Measurements from ENCODE around the gene PDZD8.
"Not testable (repeated sequence)": the region's sequence is repeated elsewhere in the genome, so short reads cannot be mapped to it uniquely, and the experiment has no call there.

The PDZD8 gene

DNA sequence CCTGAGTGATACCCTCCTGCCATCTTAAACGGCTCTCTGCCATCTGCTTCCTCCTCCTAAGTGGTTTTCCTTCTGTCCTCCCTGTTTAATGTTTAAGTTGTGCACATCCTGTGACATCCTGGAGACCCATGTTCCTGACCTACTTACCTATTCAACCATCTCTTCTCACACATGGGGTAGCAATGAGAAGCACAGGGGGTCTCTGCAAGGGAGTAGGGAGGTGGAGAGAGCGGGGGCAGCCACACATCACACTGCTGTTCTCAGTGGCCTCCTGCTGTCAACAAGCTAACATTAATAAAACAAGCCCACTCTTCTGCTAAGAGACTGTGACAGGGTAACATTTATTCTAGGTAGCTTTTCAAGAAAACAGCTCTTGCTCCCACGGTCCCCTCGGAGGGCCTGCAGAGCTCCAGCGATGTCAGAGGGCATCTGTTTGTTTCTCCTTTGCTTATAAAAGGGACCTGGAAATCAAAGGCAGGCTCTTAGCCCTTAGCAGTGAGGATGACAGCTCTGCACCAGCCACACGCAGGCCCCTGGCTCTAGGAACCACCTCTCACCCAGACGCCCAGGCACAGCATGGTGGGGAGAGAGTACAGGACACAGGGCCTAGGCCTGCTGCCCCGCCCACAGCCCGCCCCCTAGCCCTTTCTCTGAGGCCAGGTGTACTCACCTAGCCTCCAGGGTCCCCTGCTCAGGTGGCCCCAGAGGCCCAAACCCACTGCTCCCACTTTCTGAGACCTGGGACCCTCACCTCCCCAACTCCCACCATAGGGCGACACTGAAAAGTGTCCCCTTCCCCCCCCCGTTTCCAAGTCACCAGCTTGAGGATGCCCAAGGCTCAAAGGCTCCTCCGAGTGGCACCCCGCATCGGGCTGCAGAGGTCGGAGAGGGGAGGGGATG, 135.3 kb downstream of the PDZD8 start:
- H3K27ac ChIP-seq: no peak overlapping the region
- TF ChIP-seq, protein P1, sequence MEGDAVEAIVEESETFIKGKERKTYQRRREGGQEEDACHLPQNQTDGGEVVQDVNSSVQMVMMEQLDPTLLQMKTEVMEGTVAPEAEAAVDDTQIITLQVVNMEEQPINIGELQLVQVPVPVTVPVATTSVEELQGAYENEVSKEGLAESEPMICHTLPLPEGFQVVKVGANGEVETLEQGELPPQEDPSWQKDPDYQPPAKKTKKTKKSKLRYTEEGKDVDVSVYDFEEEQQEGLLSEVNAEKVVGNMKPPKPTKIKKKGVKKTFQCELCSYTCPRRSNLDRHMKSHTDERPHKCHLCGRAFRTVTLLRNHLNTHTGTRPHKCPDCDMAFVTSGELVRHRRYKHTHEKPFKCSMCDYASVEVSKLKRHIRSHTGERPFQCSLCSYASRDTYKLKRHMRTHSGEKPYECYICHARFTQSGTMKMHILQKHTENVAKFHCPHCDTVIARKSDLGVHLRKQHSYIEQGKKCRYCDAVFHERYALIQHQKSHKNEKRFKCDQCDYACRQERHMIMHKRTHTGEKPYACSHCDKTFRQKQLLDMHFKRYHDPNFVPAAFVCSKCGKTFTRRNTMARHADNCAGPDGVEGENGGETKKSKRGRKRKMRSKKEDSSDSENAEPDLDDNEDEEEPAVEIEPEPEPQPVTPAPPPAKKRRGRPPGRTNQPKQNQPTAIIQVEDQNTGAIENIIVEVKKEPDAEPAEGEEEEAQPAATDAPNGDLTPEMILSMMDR (IDR thresholded peaks at IDR 0.05): no peak
- TF ChIP-seq ZFX (IDR thresholded peaks at IDR 0.05; ENCODE audit: borderline replicate concordance): no peak

DNA sequence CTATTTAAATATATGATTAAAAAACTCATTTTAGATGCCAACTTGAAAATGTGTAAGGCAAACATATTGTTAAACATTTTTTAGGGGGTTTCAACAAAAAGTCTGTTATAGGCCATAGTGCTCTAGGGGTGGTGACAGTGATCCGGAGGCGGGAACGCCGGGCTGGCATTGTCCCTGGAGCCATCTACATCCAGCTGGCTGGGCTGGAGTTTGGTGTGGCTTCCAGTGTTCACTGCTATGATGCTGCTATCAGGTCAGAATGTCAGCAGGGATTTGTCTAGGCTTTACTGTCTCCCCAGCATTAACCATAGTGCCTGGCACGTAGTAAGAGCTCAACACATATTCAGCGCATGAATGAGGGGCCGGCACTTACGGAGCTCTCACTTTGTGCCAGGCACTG, 136.2 kb downstream of the PDZD8 start:
- no peak for TF ChIP-seq ZFX (IDR thresholded peaks at IDR 0.05; ENCODE audit: borderline replicate concordance)
- TF ChIP-seq, protein P1 (IDR thresholded peaks at IDR 0.05): no peak
- H3K27ac ChIP-seq: no peak overlapping the region

DNA sequence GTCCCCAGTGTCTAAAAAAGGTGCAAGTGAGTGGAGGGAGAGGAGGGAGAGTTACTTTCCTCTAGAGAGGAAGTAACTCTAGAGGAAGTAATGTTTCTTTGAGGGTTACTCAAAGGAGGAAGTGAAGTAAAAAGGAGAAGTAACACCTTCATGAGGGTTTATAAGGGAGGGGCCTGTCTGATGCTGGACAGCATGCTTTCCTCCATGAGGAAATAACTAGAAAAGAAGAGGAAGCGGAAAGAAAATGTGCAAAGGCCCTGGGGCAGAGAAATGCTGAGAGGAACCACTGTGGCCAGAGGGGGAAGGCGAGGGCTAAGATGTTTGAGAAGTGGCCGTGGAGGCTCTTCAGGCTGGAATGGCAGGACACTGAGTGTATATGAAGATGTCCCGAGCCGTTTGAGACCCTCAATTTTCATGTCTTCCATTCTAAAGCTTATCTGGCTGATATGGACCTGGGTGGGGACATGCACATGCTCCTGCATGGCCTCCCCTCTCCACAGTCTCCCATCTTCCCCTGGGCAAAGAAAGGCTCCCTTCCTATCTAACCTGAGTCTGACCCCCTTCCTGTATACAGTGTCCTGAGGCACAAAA, 137.7 kb downstream of the PDZD8 start:
- TF ChIP-seq ZFX (IDR thresholded peaks at IDR 0.05; ENCODE audit: borderline replicate concordance): no peak
- TF ChIP-seq, protein P1 (IDR thresholded peaks at IDR 0.05): no peak

DNA sequence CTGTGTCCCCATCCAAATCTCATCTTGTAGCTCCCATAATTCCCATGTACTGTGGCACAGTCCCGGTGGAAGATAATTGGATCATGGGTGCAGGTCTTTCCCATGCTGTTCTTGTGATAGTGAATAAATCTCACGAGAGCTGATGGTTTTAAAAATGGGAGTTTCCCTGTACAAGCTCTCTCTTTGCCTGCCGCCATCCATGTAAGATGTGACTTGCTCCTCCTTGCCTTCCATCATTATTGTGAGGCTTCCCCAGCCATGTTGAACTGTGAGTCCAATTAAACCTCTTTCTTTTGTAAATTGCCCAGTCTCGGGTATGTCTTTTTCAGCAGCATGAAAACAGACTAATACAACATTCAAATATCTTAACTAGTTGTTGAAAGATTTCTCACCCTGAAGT, 145.1 kb downstream of the PDZD8 start:
- H3K27ac ChIP-seq: not testable (repeated sequence)

More for the DNA sequence above, 137.7 kb downstream of the PDZD8 start:
- H3K27ac ChIP-seq: no peak overlapping the region

DNA sequence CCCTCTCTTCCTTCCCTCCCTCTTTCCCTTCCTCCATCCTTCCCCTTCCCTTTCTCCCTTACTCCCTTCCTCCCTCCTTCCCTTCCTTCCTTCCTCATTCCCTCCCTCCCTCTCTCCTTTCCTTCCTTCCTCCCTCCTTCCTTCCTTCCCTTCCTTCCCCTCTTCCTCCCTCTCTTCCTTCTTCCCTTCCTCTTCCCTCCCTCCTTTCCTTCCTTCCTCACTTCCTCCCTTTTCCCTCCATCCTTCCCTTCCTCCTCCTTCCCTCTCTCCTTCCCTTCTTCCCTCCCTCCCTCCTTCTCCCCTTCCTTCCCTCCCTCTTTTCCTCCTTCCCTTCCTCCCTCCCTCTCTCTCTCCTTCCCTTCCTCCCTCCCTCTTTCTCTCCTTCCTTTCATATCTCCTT, 147.0 kb downstream of the PDZD8 start:
- no peak for TF ChIP-seq ZFX (IDR thresholded peaks at IDR 0.05; ENCODE audit: borderline replicate concordance)
- TF ChIP-seq, protein P1 (IDR thresholded peaks at IDR 0.05): no peak
- H3K27ac ChIP-seq: no peak overlapping the region

All from 22Rv1 (cell line).